Measurements from ENCODE around the gene HNMT.

HNMT gene

GRCh38 chr2:137955536-137955935, 8.7 kb upstream of the HNMT start:
- TF ChIP-seq CTCF (IDR thresholded peaks at IDR 0.05; ENCODE audit: low read depth, low read length) = no peak
- H3K4me3 ChIP-seq (ENCODE audit: low read depth, low read length) = no peak overlapping the region

DNA sequence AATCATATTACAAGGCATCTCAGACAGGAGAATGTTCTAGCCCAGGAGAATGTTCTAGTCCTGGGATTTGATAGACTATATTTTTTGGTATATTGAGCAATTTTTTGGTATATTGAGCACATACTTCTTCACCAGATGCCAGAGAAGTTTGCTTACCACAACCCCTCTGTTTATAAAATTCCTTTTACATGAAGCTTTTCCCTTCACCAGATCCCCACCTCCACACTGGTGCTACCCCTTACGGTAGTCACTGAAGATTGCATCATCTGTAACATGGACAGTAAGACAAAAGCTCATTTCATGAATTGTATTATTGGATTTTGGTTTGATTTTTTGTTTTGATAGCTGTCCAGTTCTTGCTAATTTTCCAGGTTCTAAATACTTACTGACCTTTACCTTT, 7.2 kb upstream of the HNMT start:
- TF ChIP-seq CTCF (IDR thresholded peaks at IDR 0.05; ENCODE audit: low read depth, low read length) = no peak
- no peak overlapping the region for H3K4me3 ChIP-seq (ENCODE audit: low read depth, low read length)

DNA sequence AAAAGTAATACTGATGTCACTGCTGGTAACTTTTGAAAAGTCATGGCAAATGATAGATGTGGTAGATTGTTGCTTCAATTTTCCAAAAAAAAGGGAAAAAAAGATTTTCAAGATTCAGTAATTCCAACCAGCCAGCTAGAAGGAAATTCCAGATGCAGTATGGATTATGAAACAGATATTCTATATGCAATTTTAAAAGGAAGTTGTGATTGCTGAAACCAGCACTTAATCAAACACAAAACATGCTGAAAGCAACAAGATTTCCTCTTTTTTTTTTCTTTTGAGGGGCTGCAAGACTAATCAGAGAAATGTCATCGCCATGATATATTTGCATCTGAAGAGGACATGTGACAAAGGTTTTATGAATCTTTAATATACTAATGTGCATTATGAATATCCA, 5.1 kb upstream of the HNMT start:
- H3K4me3 ChIP-seq (ENCODE audit: low read depth, low read length) = no peak overlapping the region

GRCh38 chr2:137960223-137960622, 4.0 kb upstream of the HNMT start:
- H3K4me3 ChIP-seq (ENCODE audit: low read depth, low read length) = no peak overlapping the region
- TF ChIP-seq CTCF (IDR thresholded peaks at IDR 0.05; ENCODE audit: low read depth, low read length) = no peak

More for the DNA sequence above, 5.1 kb upstream of the HNMT start:
- TF ChIP-seq CTCF (IDR thresholded peaks at IDR 0.05; ENCODE audit: low read depth, low read length) = no peak

GRCh38 chr2:137961602-137962001, 2.7 kb upstream of the HNMT start:
- H3K4me3 ChIP-seq (ENCODE audit: low read depth, low read length) = no peak overlapping the region
- no peak for TF ChIP-seq CTCF (IDR thresholded peaks at IDR 0.05; ENCODE audit: low read depth, low read length)

DNA sequence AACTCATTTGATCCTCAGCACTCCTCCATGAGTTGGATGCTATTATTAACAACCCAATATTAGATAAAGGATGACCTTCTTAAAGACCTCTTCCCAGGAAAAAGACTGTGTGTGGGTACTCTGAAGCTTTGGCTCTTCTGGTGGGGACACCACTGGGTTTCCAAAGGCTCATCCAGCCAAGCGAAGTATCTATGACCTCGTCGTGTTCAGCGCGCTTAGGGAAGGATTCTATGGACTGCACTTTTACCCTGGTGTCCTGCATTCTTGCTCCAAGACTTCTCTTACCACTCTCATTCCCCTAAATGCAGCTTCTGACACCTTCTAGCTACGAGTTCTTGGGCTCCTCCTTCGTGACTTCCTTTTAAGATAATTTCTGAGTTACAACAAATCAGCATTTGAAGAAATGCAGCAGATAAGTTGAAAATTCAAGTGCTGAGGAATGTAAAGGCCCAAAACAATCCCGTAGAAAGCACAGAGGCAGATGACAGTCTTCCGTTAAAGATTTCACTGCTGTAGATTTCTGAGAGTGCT, 673 bp upstream of the HNMT start:
- peak overlapping the region; percentile 67 for H3K4me3 ChIP-seq (ENCODE audit: low read depth, low read length)
- no peak for TF ChIP-seq CTCF (IDR thresholded peaks at IDR 0.05; ENCODE audit: low read depth, low read length)

DNA sequence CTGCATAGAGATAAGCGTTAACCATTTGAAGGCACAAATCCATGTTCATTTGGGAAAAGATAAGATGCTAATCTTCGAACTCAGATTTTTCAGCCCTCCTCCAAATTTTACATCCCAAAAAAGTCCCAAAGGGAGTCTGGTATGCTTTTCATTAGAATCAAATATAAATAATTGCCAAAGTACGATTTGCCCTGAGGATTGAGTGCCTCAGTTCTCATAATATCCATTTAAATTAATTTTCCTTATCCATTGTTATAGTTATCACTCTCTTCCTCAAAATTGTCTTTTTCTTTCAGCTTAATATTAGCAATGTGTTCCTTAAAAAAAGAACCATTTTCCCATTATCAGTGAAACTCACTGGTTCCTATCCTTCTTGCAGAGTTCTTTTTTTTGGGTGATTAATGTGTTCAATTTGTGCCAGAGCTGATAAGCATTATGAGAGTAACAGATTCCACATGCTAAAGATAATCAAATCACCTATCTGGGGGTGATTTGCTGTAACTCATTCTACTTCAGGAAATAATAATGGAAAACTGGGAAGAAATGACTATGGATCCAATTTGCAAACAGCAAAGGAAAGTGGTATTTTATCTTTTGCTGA, 686 bp downstream of the HNMT start:
- peak overlapping the region; percentile 67 for H3K4me3 ChIP-seq (ENCODE audit: low read depth, low read length)

More for the DNA sequence above, 686 bp downstream of the HNMT start:
- no peak for TF ChIP-seq CTCF (IDR thresholded peaks at IDR 0.05; ENCODE audit: low read depth, low read length)
